ENCODE measurements around the gene PAPPA2.

Gene PAPPA2

DNA sequence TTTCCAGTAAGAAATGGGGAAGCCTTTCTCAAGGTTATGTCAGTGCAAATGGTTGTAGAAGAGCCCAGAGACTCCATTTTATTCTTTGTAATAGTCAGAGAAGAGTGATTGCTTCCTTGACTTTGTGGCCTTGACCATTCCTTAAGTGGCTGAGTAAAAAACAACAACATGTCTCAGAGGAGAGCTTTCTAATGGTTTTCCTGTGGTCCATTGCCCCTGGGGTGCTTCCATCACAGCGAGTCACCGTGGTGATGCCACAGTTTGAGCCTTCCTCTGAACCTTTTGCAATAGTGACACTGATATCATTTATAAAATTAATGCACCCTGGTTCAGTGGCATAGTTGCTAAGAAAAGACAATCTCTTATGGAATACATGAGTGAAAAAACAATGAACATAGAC is 38.6 kb downstream of the PAPPA2 start:
- DNase-seq (ENCODE audit: low spot score), result no peak

- DNase-seq (ENCODE audit: low spot score), result no peak
Measured at GRCh38 chr1:176504848-176505553, 42.0 kb downstream of the PAPPA2 start.

GRCh38 chr1:176512966-176513365 is 50.0 kb downstream of the PAPPA2 start:
- no peak for DNase-seq (ENCODE audit: low spot score)

DNA sequence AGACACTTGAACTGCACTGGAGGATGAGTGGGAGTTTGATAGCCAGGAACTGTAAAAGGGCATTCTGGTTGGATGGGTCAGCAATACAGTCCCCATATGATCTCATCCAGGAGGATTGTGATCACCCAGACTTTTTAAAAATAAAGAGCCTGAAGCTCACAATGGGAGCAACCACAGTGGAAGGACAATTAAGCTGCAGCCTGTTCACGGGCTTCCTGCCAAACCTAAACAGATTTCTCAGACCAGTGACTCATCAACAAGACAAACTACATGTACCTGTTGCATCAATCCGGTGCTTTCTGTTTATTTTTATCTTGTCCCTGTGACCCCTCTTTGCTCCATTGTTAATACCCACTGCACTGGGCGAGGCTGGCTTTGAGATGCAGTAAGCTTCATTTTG is 52.3 kb downstream of the PAPPA2 start:
- DNase-seq (ENCODE audit: low spot score), result no peak

DNA sequence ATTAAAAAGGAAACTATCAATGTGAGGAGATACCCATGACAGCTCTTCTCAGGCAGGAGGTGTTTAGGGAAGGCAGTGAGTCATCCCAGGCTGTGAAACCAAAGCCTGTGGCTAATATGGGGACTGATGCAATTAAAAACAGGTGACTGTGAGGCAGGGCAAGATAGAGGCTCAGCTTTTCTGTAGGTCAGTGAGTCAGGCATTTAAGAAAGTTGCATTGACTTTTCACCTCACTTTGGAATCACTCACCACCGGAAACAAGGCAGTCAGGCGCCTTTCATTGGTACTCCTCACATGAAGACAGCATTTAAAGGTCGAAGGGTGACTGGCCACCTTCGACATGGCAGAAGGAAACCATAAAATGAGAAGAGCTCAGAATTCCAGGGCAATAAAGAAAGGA is 54.5 kb downstream of the PAPPA2 start:
- DNase-seq (ENCODE audit: low spot score), result no peak

DNA sequence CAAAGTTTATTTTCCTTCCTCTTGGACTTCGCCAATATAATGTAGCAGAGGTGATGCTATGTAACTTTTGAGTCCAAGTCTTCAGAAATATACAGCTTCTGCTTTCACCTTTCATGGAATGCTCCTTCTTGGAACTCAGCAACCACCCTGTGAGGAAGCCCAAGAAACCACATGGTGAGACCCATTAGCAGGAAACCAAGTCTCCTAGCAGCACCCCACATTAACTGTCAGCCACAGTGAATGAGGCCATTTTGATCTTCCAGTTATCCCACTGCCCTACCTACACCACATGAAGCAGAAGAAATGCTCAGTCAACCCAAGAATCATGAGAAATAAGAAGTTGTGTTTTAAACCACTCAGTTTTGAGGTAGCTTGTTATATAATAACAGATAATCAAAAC is 58.2 kb downstream of the PAPPA2 start:
- no peak for DNase-seq (ENCODE audit: low spot score)

- no peak for DNase-seq (ENCODE audit: low spot score)
Measured at GRCh38 chr1:176522310-176522845, 59.4 kb downstream of the PAPPA2 start.

- DNase-seq (ENCODE audit: low spot score), result no peak
Measured at GRCh38 chr1:176529395-176530090, 66.6 kb downstream of the PAPPA2 start.

- DNase-seq (ENCODE audit: low spot score), result no peak
Measured at GRCh38 chr1:176531036-176531435, 68.1 kb downstream of the PAPPA2 start.

- DNase-seq (ENCODE audit: low spot score), result no peak
Measured at GRCh38 chr1:176531921-176532897, 69.2 kb downstream of the PAPPA2 start.

GRCh38 chr1:176533020-176533419 is 70.0 kb downstream of the PAPPA2 start:
- no peak for DNase-seq (ENCODE audit: low spot score)

DNA sequence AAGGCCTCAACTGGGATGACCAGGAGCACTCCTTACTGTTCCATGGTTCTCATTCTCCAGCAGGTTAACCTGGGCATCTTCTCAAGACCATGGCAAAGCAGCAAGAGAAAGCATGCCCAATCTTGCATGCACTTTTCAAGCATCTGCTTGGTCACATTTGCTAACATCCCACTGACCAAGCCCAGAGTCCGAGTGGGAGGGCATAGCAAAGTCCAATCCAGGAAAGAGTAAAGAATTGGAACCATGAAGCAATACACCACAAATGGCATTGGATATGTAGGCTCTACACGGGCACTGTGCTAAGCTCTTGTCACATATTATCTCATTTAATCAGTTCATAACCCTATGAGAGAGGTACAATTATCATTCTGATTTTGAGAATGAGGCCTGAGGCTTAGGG is 73.6 kb downstream of the PAPPA2 start:
- DNase-seq (ENCODE audit: low spot score), result no peak

DNA sequence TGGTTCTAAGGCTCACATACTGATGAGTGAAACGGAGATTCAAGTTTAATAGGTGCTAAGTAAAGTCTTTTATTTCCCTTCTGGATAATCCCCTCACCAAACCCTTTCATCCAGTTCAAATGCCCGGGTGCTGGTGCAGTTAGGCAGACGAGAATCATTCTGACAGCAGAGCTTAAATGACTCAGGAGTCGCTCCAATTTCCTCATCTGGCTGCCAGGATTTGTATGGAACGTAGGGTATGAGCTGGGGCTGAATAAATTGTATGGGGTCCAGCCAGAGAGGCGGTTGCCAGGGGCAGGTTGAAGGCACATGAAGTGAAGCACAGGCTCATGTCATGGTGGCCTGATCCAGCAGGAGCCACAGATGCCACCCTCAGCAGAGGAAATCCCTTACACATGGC is 76.0 kb downstream of the PAPPA2 start:
- DNase-seq (ENCODE audit: low spot score), result no peak

DNA sequence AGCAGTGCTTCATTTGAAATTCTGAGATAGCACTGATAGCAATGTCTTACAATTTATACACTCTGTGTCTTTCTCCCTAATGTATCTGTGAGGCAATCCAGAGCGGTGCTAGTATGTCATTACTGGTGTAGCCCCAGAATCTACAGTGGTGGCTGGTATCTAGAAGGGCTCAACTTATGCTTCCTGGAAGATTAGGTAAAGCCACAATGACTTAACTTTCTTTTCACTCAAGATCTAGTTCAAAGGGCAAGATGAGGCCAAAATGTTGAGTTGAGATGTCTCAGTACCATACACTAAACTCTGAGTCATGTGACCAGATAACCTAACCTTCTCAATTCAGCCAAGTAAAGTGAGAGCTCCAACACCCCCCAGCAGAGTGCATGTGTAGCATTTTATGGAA is 77.5 kb downstream of the PAPPA2 start:
- DNase-seq (ENCODE audit: low spot score), result no peak

GRCh38 chr1:176541663-176542062 is 78.7 kb downstream of the PAPPA2 start:
- no peak for DNase-seq (ENCODE audit: low spot score)

DNA sequence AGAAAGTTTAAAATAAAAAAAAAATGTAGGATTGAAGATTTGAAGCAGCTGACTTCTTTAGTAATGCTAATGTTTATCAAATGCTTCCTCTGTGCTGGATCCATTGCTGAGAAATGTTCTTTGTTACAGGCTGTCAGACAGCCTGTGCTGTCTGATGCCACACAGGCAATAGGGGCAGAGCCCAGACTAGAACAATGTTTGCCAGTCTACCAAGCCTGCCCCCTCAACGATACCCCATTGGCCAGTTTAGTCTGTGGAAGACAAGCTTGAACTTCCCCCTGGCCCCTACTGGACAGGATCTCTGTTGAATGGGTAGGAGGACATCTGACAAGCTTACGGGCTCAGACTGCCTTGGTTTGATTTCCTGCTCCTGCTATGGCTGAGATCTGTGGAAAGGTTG is 79.4 kb downstream of the PAPPA2 start:
- no peak for DNase-seq (ENCODE audit: low spot score)

DNA sequence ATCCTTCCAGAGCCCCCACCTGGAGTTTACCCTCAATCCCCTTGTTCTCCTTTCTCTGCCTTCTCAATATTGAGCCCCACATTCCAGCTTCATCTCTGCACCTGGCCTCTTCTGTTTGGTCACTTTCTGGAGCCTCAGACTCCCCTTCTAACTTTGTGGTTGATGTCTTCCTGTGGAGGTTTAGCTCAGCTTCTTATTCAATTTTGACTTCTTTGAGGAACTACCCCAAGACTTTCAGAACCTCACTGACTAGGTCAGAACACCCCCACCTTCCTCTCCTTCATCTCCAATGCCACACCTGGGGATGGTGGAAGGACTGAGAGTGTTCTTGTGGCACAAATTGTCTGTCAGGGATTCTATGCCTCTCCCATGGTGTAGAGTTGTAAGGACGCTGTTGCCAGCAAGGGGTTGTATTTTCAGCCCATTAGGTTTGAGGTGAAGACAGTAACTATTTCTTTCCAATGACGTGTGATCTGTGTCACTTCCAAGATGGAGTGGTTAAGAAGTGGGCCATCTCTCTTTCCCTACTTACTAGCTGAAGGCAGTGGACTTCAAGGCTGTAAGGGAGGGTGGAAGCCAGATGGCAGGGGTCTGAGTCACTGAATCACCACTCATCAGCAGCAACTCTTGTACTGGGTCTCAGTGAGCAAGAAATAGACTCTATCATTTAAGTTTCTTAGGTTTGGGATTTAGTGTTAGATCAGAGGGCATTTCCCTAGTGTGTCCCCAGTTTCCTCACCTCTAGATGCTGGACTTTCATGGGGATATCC is 80.6 kb downstream of the PAPPA2 start:
- no peak for DNase-seq (ENCODE audit: low spot score)

GRCh38 chr1:176545034-176545639 is 82.2 kb downstream of the PAPPA2 start:
- DNase-seq (ENCODE audit: low spot score), result no peak

GRCh38 chr1:176546825-176547224 is 83.8 kb downstream of the PAPPA2 start:
- no peak for DNase-seq (ENCODE audit: low spot score)

DNA sequence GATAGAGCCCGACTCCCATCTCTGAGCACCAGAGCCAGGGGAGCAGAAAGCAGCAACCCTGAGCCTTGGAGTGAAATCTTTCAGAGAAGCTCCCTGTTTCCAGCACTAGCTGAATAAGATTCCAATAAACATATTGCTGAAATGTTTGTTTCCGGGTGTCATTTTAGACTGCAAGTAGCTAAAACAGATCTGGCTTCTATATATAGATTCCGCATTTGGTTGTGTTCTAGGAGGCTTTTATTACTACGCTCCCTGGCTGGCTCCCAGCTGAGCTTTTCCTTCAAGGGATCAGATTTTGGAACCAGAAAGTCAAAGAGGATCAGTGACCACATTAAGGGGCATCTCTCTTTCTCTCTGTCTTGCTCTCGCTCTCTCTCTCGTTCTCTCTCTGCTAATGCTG is 88.2 kb downstream of the PAPPA2 start:
- DNase-seq (ENCODE audit: low spot score), result no peak

Measured in HuH-7.5 (cell line).